Stimulated activated naive CD4-positive, alpha-beta T cell (primary cell): ENCODE measurements around the gene MYL3.

Source experiments
- DNase-seq, 6 experiments: peaks; one replicate each; lab custom pipeline; 2025; lab: John Stamatoyannopoulos, UW

Gene MYL3

GRCh38 chr3:46865031-46865507, 1.8 kb upstream of the MYL3 start:
- DNase-seq, result no peak

- no peak for DNase-seq
These were observed 1.0 kb upstream of the MYL3 start for GRCh38 chr3:46864061-46864881.

- no peak for DNase-seq
These were observed 747 bp downstream of the MYL3 start for GRCh38 chr3:46862369-46863025.

GRCh38 chr3:46861605-46862368, 1.5 kb downstream of the MYL3 start:
- DNase-seq, result no peak

GRCh38 chr3:46860810-46861604, 2.2 kb downstream of the MYL3 start:
- no peak for DNase-seq

GRCh38 chr3:46860017-46860809, 3.0 kb downstream of the MYL3 start:
- DNase-seq, result no peak

- no peak for DNase-seq
These were observed 4.1 kb downstream of the MYL3 start for GRCh38 chr3:46859001-46859710.

- no peak for DNase-seq
These were observed 4.8 kb downstream of the MYL3 start for GRCh38 chr3:46858456-46858855.

- DNase-seq, result no peak
These were observed 5.5 kb downstream of the MYL3 start for GRCh38 chr3:46857485-46858341.

GRCh38 chr3:46856576-46857471, 6.4 kb downstream of the MYL3 start:
- DNase-seq, result no peak

GRCh38 chr3:46854555-46854991, 8.7 kb downstream of the MYL3 start:
- no peak for DNase-seq

GRCh38 chr3:46853441-46854415, 9.5 kb downstream of the MYL3 start:
- no peak for DNase-seq

- no peak for DNase-seq
These were observed 10.3 kb downstream of the MYL3 start for GRCh38 chr3:46852839-46853355.

GRCh38 chr3:46852334-46852720, 10.9 kb downstream of the MYL3 start:
- DNase-seq, result no peak

- DNase-seq, result no peak
These were observed 11.6 kb downstream of the MYL3 start for GRCh38 chr3:46851364-46852333.

- DNase-seq, result no peak
These were observed 12.8 kb downstream of the MYL3 start for GRCh38 chr3:46850468-46850779.
